Superior temporal gyrus (tissue), 1 donor: ENCODE measurements around the gene PTPN2.

Experiments used
- DNase-seq: peaks from one replicate; pipeline ENCODE4 v3.0.0-alpha.2; 2016; ENCODE audit errors: extremely low spot score

The PTPN2 gene

GRCh38 chr18:12857991-12858544 is 26.0 kb downstream of the PTPN2 start:
- no peak for DNase-seq

DNA sequence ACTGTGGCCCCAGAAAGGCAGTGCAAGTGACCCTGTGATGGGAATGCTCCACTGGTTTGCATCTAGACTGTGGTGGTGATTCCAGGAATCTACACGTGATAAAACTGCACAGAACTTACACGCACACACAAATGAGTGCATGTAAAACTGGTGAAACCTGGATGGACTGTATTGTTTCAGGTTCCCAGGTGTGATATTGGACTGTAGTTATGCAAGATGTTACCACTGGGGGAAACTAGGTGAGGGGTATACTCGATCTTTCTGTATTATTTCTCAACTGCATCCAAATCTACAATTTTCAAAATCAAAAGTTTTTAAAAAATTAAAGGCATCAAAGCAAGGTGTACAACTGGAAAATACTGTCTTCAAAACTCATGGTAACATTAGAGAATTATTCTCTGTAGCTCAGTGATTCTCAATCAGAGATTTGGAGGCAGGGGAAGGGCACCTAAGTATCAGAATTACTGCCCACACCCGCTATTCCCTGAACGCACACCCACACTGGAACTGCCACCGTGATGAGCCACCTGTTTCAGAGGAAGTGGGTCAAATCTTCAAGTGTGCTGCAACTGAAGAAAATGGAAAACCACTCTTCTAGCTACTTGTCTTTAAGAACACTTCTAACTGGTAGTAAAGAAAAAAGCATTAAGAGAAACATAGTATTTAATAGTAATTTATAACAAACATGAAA is 26.7 kb downstream of the PTPN2 start:
- DNase-seq, result no peak

DNA sequence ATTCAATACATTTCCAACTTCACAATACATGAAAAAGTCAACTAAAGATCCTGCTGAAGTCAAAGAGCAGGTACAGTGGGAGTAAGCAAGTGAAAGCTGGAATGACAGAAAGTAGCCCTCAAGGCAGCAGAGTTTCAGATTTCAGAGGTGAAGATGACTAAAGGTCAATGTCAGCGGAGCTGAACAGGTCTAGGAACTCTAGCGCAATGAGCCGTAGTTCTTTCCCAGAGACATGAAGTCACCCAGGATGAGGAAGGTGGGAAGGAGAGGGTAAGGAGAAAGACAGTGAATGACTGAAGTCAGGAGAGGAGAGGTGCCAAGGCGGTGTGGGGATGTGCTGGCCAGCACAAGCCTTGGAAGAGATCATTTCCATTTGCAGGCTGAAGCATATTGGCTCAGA is 28.1 kb downstream of the PTPN2 start:
- DNase-seq, result no peak

GRCh38 chr18:12852566-12853315 is 31.3 kb downstream of the PTPN2 start:
- DNase-seq, result no peak

- DNase-seq, result no peak
Measured at GRCh38 chr18:12851716-12852115, 32.3 kb downstream of the PTPN2 start.

DNA sequence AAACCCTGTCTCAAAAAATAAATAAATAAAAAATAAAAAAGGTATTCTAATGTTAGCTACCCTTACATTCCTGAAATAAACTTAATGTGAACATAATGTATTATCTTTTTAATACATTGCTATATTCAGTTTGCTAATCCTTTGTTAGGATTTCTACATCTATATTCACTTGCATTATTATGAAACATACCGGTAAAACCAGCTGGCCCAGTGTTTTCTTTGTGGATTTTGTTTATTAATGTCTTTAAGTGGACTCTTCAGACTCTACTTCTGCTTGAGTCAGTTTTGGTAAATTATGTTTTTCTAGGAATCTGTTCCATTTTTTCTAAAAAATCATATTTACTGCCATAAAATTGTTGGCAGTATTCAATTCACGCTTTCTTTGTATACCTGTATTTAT is 34.5 kb downstream of the PTPN2 start:
- DNase-seq, result no peak

GRCh38 chr18:12848405-12848804 is 35.6 kb downstream of the PTPN2 start:
- no peak for DNase-seq

GRCh38 chr18:12844391-12844790 is 39.6 kb downstream of the PTPN2 start:
- no peak for DNase-seq

DNA sequence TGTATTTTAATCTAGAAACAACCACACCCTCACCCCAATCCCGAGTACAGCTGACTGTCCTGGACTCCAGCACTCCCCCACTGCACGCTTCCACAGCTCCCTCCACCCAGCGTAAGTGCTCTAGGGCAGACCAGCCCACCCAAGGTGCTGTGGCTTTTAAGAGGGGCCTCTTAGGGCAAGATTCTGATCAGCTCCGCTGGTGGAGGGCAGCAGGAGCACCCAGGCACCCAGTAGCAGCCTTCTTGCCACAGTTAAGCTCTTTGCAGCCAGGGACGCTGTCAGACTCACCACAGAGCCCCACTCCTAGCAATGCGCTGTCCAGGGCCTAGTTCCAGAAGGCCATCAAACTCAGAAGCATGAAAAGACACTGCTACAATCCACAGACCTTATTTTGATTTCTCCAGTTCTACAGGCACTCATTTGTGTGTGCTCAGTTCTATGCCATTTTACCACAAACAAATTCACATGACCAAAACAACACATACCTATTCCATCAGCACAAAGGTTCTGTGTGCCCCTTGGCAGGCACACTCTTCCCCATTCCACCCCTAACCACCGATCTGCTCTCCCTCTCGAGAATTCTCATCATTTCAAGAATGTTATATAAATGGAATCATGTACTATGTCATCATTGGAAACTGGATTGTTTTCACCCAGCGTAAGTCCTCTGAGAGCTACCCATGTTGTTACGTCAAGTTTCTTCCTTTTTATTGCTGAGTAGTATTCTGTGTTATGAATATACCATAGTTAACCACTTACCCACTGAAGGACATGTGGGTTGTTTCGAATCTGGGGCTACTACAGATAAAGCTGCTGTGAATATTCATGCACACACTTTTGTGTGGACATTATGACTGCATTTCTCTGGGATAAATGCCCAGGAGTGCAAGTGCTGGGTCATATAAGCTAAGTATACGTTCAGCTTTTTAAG is 40.4 kb downstream of the PTPN2 start:
- no peak for DNase-seq

DNA sequence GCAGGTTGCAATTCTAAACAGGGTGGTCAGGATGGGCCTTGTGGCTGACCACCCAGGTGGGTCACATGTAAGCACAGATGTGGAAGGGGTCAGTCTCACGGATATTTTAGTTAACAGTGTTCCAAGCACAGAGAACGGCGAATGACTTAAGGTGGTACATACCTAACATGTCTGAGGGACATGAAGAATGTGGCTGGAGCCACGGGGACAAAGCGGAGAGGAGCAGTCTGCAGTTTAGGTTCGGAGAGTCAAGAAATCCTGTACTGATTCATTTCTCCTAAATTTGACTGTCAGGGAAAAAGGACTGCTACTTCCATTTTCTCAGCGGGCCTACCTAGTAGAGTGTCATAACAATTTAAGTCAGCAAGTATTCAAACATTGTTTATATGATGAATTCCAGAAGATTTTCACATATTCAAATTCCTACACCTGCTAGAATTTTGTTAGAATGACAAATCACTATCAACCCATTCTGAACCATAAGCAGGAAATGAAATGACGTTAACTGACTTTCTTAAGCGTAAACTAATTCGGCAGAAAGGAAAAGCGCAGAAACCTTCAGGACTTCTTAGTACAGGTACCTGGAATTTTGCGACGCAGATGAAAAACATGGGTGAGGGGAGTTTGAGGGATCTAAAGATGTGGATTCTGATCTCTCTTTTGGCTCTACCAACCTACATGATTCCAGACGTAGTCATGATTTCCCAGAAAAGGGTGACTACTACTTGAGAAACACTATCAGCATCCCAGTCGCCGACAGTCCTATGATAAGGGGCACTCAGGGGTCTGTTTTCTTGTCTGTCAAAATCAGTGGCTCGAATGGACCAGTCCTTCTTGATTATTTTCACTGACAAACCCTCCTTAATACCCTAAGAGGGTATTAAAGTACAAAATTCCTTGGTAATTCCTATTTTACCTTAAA is 41.3 kb downstream of the PTPN2 start:
- no peak for DNase-seq

GRCh38 chr18:12841070-12841469 is 43.0 kb downstream of the PTPN2 start:
- no peak for DNase-seq

- no peak for DNase-seq
Measured at GRCh38 chr18:12840382-12840781, 43.7 kb downstream of the PTPN2 start.

DNA sequence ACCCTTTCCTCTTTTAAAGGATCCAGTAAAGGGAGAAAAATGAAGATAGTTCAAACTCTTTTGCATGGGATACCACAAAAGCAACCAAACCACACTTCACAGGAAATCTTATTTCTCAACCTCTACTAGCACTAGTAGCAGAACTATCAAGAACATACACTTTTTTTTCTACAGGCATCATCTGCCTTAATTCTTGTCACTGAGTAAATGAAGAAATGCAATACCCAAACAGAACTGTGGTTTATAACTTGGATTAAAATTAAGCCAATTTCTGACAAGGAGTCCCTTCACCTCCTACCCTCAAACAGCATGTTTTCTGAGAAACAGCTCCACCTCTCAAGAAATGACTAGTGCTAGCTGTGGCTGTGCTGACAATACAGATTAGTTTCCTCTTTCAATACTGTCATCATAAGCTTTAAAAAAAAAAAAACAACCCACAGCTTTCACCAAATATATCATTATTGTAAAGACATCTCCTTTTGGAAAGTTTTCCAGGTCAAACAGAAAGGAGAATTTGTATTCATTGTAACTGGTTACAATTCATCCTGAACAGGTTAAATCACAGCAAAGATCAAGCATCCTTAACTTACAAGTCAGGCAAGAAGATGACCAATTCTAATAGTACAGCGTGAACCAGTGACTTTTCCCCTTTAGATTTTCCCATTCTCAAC is 44.4 kb downstream of the PTPN2 start:
- DNase-seq, result peak; percentile 36

DNA sequence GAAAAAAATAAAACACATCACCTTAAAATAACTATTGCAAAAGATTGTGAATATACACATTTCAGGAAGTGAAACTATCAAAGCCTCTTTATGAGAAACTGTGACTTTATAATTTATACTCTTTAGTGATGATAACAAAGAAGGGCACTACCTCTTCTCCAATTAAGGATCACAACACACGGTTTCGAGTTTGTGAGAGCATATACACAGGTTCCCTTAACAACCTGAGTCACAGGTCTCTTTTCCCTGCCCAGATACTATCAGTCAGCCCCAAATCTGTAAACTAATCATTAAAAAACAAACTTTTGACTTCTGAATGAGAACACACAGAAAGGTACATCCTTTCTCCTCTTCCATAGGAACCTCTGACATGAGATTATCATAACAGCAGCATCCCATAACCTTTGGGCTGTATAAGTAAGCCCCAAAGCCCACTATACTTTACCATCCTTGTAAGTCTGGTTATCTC is 44.9 kb downstream of the PTPN2 start:
- DNase-seq, result no peak

GRCh38 chr18:12838178-12838634 is 45.8 kb downstream of the PTPN2 start:
- DNase-seq, result peak; percentile 33

DNA sequence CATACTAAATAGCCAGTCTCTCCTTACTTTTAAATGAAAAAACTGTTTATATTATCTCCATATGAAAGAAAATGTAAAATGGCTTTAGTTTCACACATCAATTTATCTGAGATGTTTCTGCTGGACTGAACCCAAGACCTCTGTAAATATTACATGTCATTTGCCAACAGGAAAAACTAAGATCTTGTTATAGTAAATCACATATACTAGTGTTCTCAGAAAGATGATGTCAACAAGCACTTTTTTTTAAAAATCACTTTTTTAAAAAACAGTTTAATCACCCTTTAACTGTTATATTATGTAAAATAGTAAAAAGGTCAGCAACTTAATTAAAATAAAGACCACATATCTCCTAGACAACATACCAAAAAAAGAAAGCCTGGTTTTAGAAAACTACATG is 46.3 kb downstream of the PTPN2 start:
- DNase-seq, result no peak

DNA sequence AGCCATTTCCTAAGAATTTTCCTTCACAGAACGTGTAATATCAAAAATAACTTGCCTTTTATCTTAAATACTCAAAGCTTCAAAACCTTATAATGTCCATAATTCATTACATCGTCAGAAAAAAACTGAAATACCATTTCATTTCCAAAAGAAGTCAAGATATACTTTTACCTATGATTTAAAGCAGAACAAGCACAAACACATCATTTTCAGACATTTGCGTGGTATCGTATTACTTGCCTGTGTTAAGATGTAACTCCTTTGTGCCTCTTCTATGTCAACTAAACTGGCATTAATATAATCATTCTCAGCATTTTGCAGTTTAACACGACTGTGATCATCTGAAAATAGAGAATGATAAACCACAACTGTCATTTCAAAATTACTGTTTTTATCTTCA is 47.5 kb downstream of the PTPN2 start:
- DNase-seq, result no peak

DNA sequence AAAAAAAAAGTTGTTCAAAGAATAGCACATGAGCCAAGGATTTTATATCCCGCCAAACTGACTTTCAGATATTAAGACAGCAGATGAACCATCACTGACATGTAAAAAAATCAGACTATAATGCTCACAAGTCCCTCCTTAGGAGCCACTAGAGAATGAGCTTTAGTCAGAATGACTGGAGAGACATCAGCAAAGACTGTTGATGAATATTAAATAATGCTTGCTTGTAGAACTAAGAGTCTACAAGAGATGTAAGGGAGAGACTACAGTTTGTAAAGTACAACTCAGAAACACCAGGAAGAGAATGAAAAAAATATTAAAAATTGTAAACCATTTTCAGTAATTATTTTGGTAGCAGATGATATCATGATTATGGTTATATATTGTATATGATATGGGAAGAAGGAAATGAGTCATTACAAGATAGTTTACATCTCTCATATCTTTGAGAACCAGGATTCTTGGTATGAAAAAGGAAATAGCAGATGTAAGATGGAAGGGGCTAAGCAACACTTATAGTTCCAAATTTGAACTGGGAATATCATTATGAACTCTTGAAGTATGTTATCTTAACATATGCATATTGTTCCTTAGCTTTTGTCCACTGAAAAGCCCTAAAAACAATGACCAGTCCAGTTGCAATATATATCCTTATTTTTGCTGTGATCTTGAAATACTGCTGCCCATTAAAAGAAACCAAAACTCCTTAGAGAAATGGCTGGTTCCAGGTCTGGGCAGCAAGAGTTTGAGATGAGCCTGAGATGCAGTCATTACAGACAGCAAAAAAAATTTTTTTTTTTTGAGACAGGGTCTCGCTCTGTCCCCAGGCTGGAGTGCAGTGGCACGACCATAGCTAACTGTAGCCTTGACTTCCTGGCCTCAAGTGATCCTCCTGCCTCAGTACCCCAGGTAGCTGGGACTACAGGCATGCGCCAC is 55.7 kb downstream of the PTPN2 start:
- DNase-seq, result no peak

- no peak for DNase-seq
Measured at GRCh38 chr18:12827588-12827987, 56.4 kb downstream of the PTPN2 start.
